HepG2 (cell line): ENCODE measurements around the gene MUC6. TPM values are rescaled to one million over a fixed set of nuclear protein-coding genes. Genes with fewer than 3 reads are reported as not detected.

ENCODE experiments used
- ATAC-seq: fragments of 200-7000 bp; cut with Tn5 transposase; 3 replicates; pipeline ENCODE4 v1.9.1; 2020; ENCODE audit warnings: mild to moderate bottlenecking, moderate library complexity
- BruUV-seq: library from RNA; stranded (reverse); fragments of 400-500 nt; replicated peaks from 2 replicates; lab custom pipeline; 2021; lab: Mats Ljungman, UMichigan
- CTCF ChIA-PET: fragments of 300-600 bp; formaldehyde crosslinking; extraction: SDS; loops from one replicate; lab custom pipeline; 2021; ENCODE audit warnings: low total read pairs, inconsistent platforms, low intra/inter-chr PET ratio; lab: Yijun Ruan, JAX
- POLR2A ChIA-PET: fragments of 350-600 bp; sonication (Branson Sonifier 250); formaldehyde crosslinking; loops from one replicate; lab custom pipeline; 2020; ENCODE audit warnings: antibody characterized with exemption, inconsistent platforms; lab: Yijun Ruan, JAX
- DNase-seq: peaks from one replicate; pipeline ENCODE4 v3.0.0-alpha.2; 2015; ENCODE audit warnings: low spot score
- FAIRE-seq: peaks from 3 replicates; lab custom pipeline; 2011; peaks lifted over from hg19 to GRCh38; lab: Jason Lieb, UNC
- H2AFZ ChIP-seq: one replicate; pipeline ENCODE4 v1.6.1; 2011; ENCODE audit warnings: low read length, inconsistent platforms
- H3K27ac ChIP-seq: fragments of 300-600 bp; 3 replicates; pipeline ENCODE4 v1.8.0; 2011; ENCODE audit warnings: mixed run types, mild to moderate bottlenecking, mixed read lengths, low read length, inconsistent platforms; ENCODE audit not compliant: insufficient read depth; ENCODE audit errors: extremely low read length
- H3K27me3 ChIP-seq, 2 experiments: fragments of 200-600 bp in 1 of 2; 2 replicates in 1 of 2; 3 replicates in 1 of 2; pipeline versions ENCODE4 v1.6.0 to v1.8.0; 2011; ENCODE audit warnings: low read length in 2 of 2, mild to moderate bottlenecking in 2 of 2, moderate library complexity in 2 of 2, inconsistent platforms in 1 of 2; ENCODE audit not compliant: insufficient read depth in 2 of 2, control insufficient read depth in 1 of 2
- H3K36me3 ChIP-seq, 2 experiments: fragments of 200-600 bp in 1 of 2; replicated peaks in 1 of 2; 2 replicates in 1 of 2; 3 replicates in 1 of 2; pipeline versions ENCODE4 v1.5.1 to v1.8.0; 2011; ENCODE audit warnings: low read length in 2 of 2, inconsistent platforms in 1 of 2; ENCODE audit not compliant: insufficient read depth in 2 of 2, control insufficient read depth in 1 of 2
- H3K4me1 ChIP-seq: 2 replicates; pipeline ENCODE4 v1.5.1; 2012; ENCODE audit warnings: low read length, inconsistent platforms; ENCODE audit not compliant: insufficient read depth
- H3K4me2 ChIP-seq: 2 replicates; pipeline ENCODE4 v1.6.0; 2011; ENCODE audit warnings: low read depth, low read length, inconsistent platforms
- H3K4me3 ChIP-seq, 3 experiments: fragments of 200-600 bp in 1 of 3; sonication (generic), shearing (Covaris generic) in 1 of 3; replicated peaks in 1 of 3; 2 replicates each; pipeline ENCODE4 v1.5.1; 2011 to 2016; ENCODE audit warnings: low read length in 3 of 3, inconsistent platforms in 2 of 3, low read depth in 2 of 3, mild to moderate bottlenecking in 2 of 3, control low read depth in 1 of 3, mixed read lengths in 1 of 3; ENCODE audit not compliant: insufficient read depth in 1 of 3
- H3K79me2 ChIP-seq: one replicate; pipeline ENCODE4 v1.6.1; 2011; ENCODE audit warnings: low read length, inconsistent platforms; ENCODE audit not compliant: insufficient read depth
- H3K9ac ChIP-seq: 2 replicates; pipeline ENCODE4 v1.6.0; 2011; ENCODE audit warnings: mild to moderate bottlenecking, low read depth, low read length, inconsistent platforms; ENCODE audit not compliant: insufficient read depth
- H3K9me3 ChIP-seq: 2 replicates; pipeline ENCODE4 v1.5.1; 2012; ENCODE audit warnings: mild to moderate bottlenecking, low read length
- H4K20me1 ChIP-seq: 2 replicates; pipeline ENCODE4 v1.6.0; 2011; ENCODE audit warnings: inconsistent platforms, mild to moderate bottlenecking, low read length, moderate library complexity; ENCODE audit not compliant: insufficient read depth
- HOXA9 ChIP-seq: sonication (generic); formaldehyde crosslinking; IDR thresholded peaks from 2 replicates; pipeline ENCODE4 v1.8.1; 2022; ENCODE audit warnings: missing genetic modification reagents, mild to moderate bottlenecking, moderate library complexity, borderline replicate concordance
- MLXIP ChIP-seq: sonication (generic); formaldehyde crosslinking; IDR thresholded peaks from 2 replicates; pipeline ENCODE4 v1.9.0; 2021; ENCODE audit warnings: missing genetic modification reagents, borderline replicate concordance
- NFYB ChIP-seq: sonication (generic); formaldehyde crosslinking; IDR thresholded peaks from 2 replicates; pipeline ENCODE4 v1.4.0; 2020; ENCODE audit warnings: missing genetic modification reagents
- PHF20 ChIP-seq: sonication (generic); formaldehyde crosslinking; IDR thresholded peaks from 2 replicates; pipeline ENCODE4 v1.5.0; 2020; ENCODE audit warnings: mild to moderate bottlenecking, missing genetic modification reagents
- REPIN1 ChIP-seq: sonication (generic); formaldehyde crosslinking; IDR thresholded peaks from 2 replicates; pipeline ENCODE4 v1.8.0; 2022; ENCODE audit warnings: missing genetic modification reagents, low read depth, mild to moderate bottlenecking, borderline replicate concordance
- SNAPC2 ChIP-seq: sonication (generic); formaldehyde crosslinking; IDR thresholded peaks from 2 replicates; pipeline ENCODE4 v1.8.1; 2022; ENCODE audit warnings: mild to moderate bottlenecking, missing genetic modification reagents
- ZFP36L2 ChIP-seq: sonication (generic); formaldehyde crosslinking; IDR thresholded peaks from 2 replicates; pipeline ENCODE4 v1.4.0; 2020; ENCODE audit warnings: missing genetic modification reagents
- ZFP82 ChIP-seq: sonication (generic); formaldehyde crosslinking; IDR thresholded peaks from 2 replicates; pipeline ENCODE4 v1.5.1; 2020; ENCODE audit warnings: mild to moderate bottlenecking, missing genetic modification reagents, borderline replicate concordance
- ZNF121 ChIP-seq: sonication (generic); formaldehyde crosslinking; IDR thresholded peaks from 2 replicates; pipeline ENCODE4 v1.5.0; 2020; ENCODE audit warnings: mild to moderate bottlenecking, missing genetic modification reagents
- ZNF207 ChIP-seq: fragments of 450-650 bp; IDR thresholded peaks from 2 replicates; pipeline ENCODE4 v1.6.1; 2016; ENCODE audit warnings: antibody characterized with exemption, borderline replicate concordance
- ZNF441 ChIP-seq: sonication (generic); formaldehyde crosslinking; IDR thresholded peaks from 2 replicates; pipeline ENCODE4 v1.7.0; 2021; ENCODE audit warnings: missing genetic modification reagents, borderline replicate concordance
- ZNF549 ChIP-seq: sonication (generic); formaldehyde crosslinking; IDR thresholded peaks from 2 replicates; pipeline ENCODE4 v1.5.0; 2020; ENCODE audit warnings: missing genetic modification reagents
- ZNF580 ChIP-seq: IDR thresholded peaks from 2 replicates; pipeline ENCODE4 v1.6.1; 2016; ENCODE audit warnings: low read depth, borderline replicate concordance
- ZNF75D ChIP-seq: sonication (generic); formaldehyde crosslinking; IDR thresholded peaks from 2 replicates; pipeline ENCODE4 v1.8.1; 2023; ENCODE audit warnings: missing genetic modification reagents, mild to moderate bottlenecking, borderline replicate concordance
- ZNF878 ChIP-seq: sonication (generic); formaldehyde crosslinking; IDR thresholded peaks from 2 replicates; pipeline ENCODE4 v1.8.1; 2023; ENCODE audit warnings: mild to moderate bottlenecking, missing genetic modification reagents, moderate library complexity
- WGBS: methylation state at CpG from one replicate; pipeline ENCODE4 v1.1.6; 2017; ENCODE audit warnings: low lambda C conversion rate; 5-methylcytosine and 5-hydroxymethylcytosine counted together
- in situ Hi-C: cut with HindIII; loops from 2 replicates; pipeline ENCODE4 v1.10.0; 2017; ENCODE audit warnings: low pct_unique_long_range_greater_than_20kb; ENCODE audit not compliant: extremely low pct_ligation_motif_present
- intact Hi-C: fragments of 100-400 bp; cut with micrococcal nuclease; formaldehyde crosslinking; loops from one replicate; pipeline ENCODE4 v1.10.0; 2022; ENCODE audit not compliant: unreplicated experiment
- polyA plus RNA-seq, 8 experiments: library from polyadenylated mRNA; depleted of rRNA in 3 of 8; stranded (reverse) in 7 of 8; unstranded in 1 of 8; fragments of >200 nt; fragmentation: Illumina TruSeq in 4 of 8; extraction: Trizol in 4 of 8; gene quantifications; 2 replicates each; pipeline versions ENCODE4 v1.2.1 to v1.2.3, GENCODE V29; 2011 to 2016; ENCODE audit warnings: low read depth in 4 of 8, missing spikeins in 1 of 8, mixed read lengths in 1 of 8; ENCODE audit not compliant: insufficient read depth in 1 of 8
- total RNA-seq, 5 experiments: library from RNA; depleted of rRNA; stranded (reverse); fragments of >200 nt; fragmentation: Illumina TruSeq; extraction: Trizol; gene quantifications; 2 replicates each; pipeline ENCODE4 v1.2.3, GENCODE V29; 2016; ENCODE audit warnings: low read depth in 1 of 5

MUC6 gene
- total and polyA plus RNA-seq, 2 of the 13 experiments (the other 11 are each of a cell fraction or from before 2014, with no cell fraction given): not detected

- TF ChIP-seq ZFP82 (CRISPR knock-in tag): no peak
- no peak for TF ChIP-seq REPIN1
- TF ChIP-seq ZNF580 (CRISPR knock-in tag): no peak
- TF ChIP-seq NFYB: no peak
- TF ChIP-seq ZNF75D (CRISPR knock-in tag): no peak
- TF ChIP-seq ZNF878 (CRISPR knock-in tag): no peak
- no peak for TF ChIP-seq ZNF441 (CRISPR knock-in tag)
- no peak for TF ChIP-seq ZFP36L2 (CRISPR knock-in tag)
- TF ChIP-seq PHF20 (CRISPR knock-in tag): no peak
- no peak for TF ChIP-seq ZNF549
- no peak for TF ChIP-seq SNAPC2
- TF ChIP-seq HOXA9: no peak
- no peak for TF ChIP-seq MLXIP (CRISPR knock-in tag)
- no peak for TF ChIP-seq ZNF207
- no peak for TF ChIP-seq ZNF121 (CRISPR knock-in tag)
- no peaks in the 10 kb centered on the region for H3K9me3 ChIP-seq
- H3K9ac ChIP-seq: no peak overlapping the region
- BruUV-seq: no TSS peak
- H3K4me3 ChIP-seq: no peak overlapping the region
- CTCF ChIA-PET: no interaction called here
- peaks cover 14 to 37% of the 10 kb centered on the region in 2 experiments; a peak in 4 of 5 replicates for H3K27me3 ChIP-seq
- POLR2A ChIA-PET: no interaction called here
- no peak overlapping the region for H2AFZ ChIP-seq
- no peak overlapping the region for H3K27ac ChIP-seq
- no peaks in the 10 kb centered on the region for H3K79me2 ChIP-seq
- H3K4me1 ChIP-seq: peaks cover 7% of the 10 kb centered on the region; the same call in 1 of the 2 replicates
- DNase-seq: no peak
- H3K4me2 ChIP-seq: no peak overlapping the region
- in situ Hi-C loops (no loop called here), intact Hi-C loops (no loop called here)
- ATAC-seq: no peak
- no peaks in the 10 kb centered on the region for H4K20me1 ChIP-seq
- no peak for FAIRE-seq
- no peaks in the 10 kb centered on the region for H3K36me3 ChIP-seq
- WGBS: no CpG with 5 or more reads among the region's 14 CpGs
These were observed 10.4 kb downstream of the MUC6 start for GRCh38 chr11:1026163-1026450.
